ENCODE results near the gene ITGB5.
A peak's percentile ranks its signal among the peaks of the same experiment; 100 is the strongest.

ITGB5 gene

GRCh38 chr3:124885466-124886167 is 1.5 kb downstream of the ITGB5 start:
- TF ChIP-seq, protein P1, sequence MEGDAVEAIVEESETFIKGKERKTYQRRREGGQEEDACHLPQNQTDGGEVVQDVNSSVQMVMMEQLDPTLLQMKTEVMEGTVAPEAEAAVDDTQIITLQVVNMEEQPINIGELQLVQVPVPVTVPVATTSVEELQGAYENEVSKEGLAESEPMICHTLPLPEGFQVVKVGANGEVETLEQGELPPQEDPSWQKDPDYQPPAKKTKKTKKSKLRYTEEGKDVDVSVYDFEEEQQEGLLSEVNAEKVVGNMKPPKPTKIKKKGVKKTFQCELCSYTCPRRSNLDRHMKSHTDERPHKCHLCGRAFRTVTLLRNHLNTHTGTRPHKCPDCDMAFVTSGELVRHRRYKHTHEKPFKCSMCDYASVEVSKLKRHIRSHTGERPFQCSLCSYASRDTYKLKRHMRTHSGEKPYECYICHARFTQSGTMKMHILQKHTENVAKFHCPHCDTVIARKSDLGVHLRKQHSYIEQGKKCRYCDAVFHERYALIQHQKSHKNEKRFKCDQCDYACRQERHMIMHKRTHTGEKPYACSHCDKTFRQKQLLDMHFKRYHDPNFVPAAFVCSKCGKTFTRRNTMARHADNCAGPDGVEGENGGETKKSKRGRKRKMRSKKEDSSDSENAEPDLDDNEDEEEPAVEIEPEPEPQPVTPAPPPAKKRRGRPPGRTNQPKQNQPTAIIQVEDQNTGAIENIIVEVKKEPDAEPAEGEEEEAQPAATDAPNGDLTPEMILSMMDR (IDR thresholded peaks at IDR 0.05), result no peak
- no peak for TF ChIP-seq ZFX (IDR thresholded peaks at IDR 0.05; ENCODE audit: borderline replicate concordance)
- peak overlapping the region; percentile 92 for H3K27ac ChIP-seq

- peak overlapping the region; percentile 92; the same call in 1 of the 2 replicates for H3K27ac ChIP-seq
- TF ChIP-seq, protein P1 (IDR thresholded peaks at IDR 0.05), result no peak
- no peak for TF ChIP-seq ZFX (IDR thresholded peaks at IDR 0.05; ENCODE audit: borderline replicate concordance)
Observed at GRCh38 chr3:124884474-124885101, 2.6 kb downstream of the ITGB5 start.

DNA sequence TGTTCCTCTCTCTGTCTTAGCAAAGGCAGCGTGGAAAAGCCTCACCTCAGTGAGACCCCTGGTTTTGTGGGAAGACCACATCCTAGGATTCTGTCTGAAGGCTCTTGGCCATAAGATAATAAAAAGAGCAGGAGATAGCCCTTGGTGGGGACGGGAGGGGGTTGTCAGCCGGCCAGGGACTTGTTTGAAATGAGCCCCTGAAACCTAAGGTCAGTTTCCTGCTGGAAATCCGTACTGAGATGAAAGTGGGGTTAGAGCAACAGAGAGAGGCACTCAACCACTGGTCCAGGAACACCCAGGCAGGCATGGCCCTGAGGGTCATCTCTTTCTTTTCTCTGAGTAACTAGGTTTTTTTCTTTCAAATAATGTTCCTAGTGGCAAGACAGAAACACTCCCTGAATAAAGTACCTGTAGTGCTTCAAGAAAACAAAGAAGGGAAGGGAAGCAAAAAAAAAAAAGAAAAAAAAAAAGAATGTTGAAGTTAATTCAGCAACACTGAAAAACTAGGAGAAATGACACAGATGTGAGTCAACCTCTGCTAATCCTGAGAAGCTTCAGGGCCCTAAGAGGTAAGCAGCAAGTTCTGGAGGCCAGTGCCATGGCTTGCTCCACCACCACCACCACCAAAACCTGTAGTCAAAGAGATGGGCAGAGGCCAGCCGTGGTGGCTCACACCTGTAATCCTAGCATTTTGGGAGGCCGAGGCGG is 3.2 kb downstream of the ITGB5 start:
- peak overlapping the region; percentile 92; the same call in 1 of the 2 replicates for H3K27ac ChIP-seq
- TF ChIP-seq, protein P1 (IDR thresholded peaks at IDR 0.05), result no peak
- no peak for TF ChIP-seq ZFX (IDR thresholded peaks at IDR 0.05; ENCODE audit: borderline replicate concordance)

- peak overlapping the region; percentile 76; the same call in 1 of the 2 replicates for H3K27ac ChIP-seq
- TF ChIP-seq ZFX (IDR thresholded peaks at IDR 0.05; ENCODE audit: borderline replicate concordance), result no peak
- TF ChIP-seq, protein P1 (IDR thresholded peaks at IDR 0.05), result no peak
Observed at GRCh38 chr3:124882816-124883747, 4.1 kb downstream of the ITGB5 start.

GRCh38 chr3:124881976-124882697 is 5.0 kb downstream of the ITGB5 start:
- peak overlapping the region; percentile 76 for H3K27ac ChIP-seq

DNA sequence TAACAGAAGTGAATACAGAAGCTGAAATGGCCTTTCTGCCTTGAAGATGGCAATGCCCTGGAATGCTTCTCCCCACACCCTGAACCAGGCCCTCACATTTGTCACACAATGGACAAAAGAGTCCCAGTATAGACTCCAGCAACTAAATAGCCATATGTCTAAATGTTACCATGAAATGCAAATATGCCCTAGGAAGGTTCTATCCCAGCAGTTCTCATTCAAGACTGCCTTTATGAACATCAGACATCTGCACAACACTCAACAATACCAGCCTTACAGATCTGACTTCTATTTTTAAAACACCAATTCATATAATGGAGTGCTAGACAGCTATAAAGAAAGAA is 7.9 kb downstream of the ITGB5 start:
- peak overlapping the region; percentile 76 for H3K27ac ChIP-seq
- no peak for TF ChIP-seq ZFX (IDR thresholded peaks at IDR 0.05; ENCODE audit: borderline replicate concordance)
- TF ChIP-seq, protein P1 (IDR thresholded peaks at IDR 0.05), result no peak

More at GRCh38 chr3:124881976-124882697, 5.0 kb downstream of the ITGB5 start:
- TF ChIP-seq, protein P1 (IDR thresholded peaks at IDR 0.05), result no peak
- no peak for TF ChIP-seq ZFX (IDR thresholded peaks at IDR 0.05; ENCODE audit: borderline replicate concordance)
